ENCODE measurements around the gene RPN2. TPM values are rescaled to one million over a fixed set of nuclear protein-coding genes. Genes with fewer than 3 reads are reported as not detected.

The RPN2 gene
- total and polyA plus RNA-seq, 9 of the 15 experiments (the other 6 are each of a cell fraction or from before 2014, with no cell fraction given): 168 to 548 (median 325) TPM

GRCh38 chr20:37256286-37256685 is 77.2 kb downstream of the RPN2 start (continued):
- TF ChIP-seq ZBTB40 (IDR thresholded peaks at IDR 0.05): 0 out of 2 replicates have a peak, but pooled peaks have one; percentile 17
- TF ChIP-seq ZBTB40 (CRISPR knock-in tag; IDR thresholded peaks at IDR 0.05): no peak
